ENCODE data around the gene KRTAP3-3.

The KRTAP3-3 gene

DNA sequence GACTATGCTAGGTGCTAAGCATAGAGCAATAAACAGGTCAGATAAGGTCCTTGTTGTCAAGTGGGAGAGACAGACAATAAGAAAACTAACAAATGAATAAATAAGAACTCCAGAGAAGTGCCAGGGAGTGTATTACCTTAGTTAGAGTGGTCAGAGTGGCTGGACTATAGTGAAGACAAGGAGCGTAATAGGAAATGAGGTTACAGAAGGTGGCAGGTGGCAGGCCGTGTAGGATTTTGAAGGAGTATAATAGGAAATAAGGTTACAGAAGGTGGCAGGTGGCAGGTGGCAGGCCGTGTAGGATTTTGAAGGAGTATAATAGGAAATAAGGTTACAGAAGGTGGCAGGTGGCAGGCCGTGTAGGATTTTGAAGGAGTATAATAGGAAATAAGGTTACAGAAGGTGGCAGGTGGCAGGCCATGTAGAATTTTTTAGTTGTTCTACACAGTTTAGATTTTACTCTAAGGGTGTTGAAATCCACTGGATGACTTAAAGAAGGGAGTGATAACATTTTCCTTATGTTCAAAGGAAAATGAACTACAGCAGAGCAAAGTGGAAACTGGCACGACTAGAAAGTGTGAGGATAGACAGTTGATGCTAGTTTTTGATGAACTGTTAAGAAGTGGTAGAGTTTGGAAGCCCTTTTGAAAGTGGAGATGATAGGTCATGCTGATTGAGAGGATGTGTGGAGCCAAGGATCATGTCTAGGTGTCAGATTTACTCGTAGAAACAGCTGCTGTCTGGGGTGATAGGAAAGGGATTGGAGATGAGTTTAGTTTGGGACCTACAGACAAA, 18.6 kb upstream of the KRTAP3-3 start:
- Histone ChIP-seq H2BK5ac (ENCODE audit: low read length) (no peak overlapping the region), H3K23ac (ENCODE audit: low read length) (no peak overlapping the region), H3K36me3 (ENCODE audit: control insufficient read depth, insufficient read depth, low read length) (no peaks in the 10 kb centered on the region), H3K79me1 (ENCODE audit: low read length) (no peaks in the 10 kb centered on the region), H3K4ac (ENCODE audit: low read depth, low read length) (no peak overlapping the region), H4K8ac (ENCODE audit: low read depth, low read length) (no peak overlapping the region), H3K4me3 (ENCODE audit: low read length) (no peak overlapping the region), H2BK15ac (replicated peaks; ENCODE audit: low read depth) (no peak overlapping the region), H3K9ac (ENCODE audit: low read length) (no peak overlapping the region), H3K18ac (ENCODE audit: low read length) (no peak overlapping the region), H3K27me3 (ENCODE audit: insufficient read depth, low read length, poor library complexity) (no peaks in the 10 kb centered on the region), H2AK5ac (ENCODE audit: low read length) (no peak overlapping the region), H3K79me2 (ENCODE audit: control insufficient read depth, insufficient read depth, low read length) (no peaks in the 10 kb centered on the region), H3K56ac (ENCODE audit: low read length) (no peak overlapping the region), H3K4me2 (ENCODE audit: low read length) (no peak overlapping the region), H4K5ac (ENCODE audit: low read length) (no peak overlapping the region), H2BK120ac (ENCODE audit: low read depth, low read length) (no peak overlapping the region), H3K27ac (ENCODE audit: low read depth, low read length) (no peak overlapping the region), H3K4me1 (ENCODE audit: control insufficient read depth, low read depth, low read length) (no peaks in the 10 kb centered on the region)
- WGBS (ENCODE audit: extremely low coverage, insufficient coverage, low lambda C conversion rate) = no CpG with 5 or more reads among the region's 6 CpGs
- no peak for DNase-seq

- H3K23ac ChIP-seq (ENCODE audit: low read length) = no peak overlapping the region
Observed at GRCh38 chr17:41010441-41010840, 16.5 kb upstream of the KRTAP3-3 start.

GRCh38 chr17:41009936-41010335, 16.0 kb upstream of the KRTAP3-3 start:
- no peak overlapping the region for H3K4me2 ChIP-seq (ENCODE audit: low read length)
- no peak overlapping the region for H3K4ac ChIP-seq (ENCODE audit: low read depth, low read length)
- H3K56ac ChIP-seq (ENCODE audit: low read length) = no peak overlapping the region
- H3K79me1 ChIP-seq (ENCODE audit: low read length) = no peaks in the 10 kb centered on the region
- no peak overlapping the region for H3K23ac ChIP-seq (ENCODE audit: low read length)
- no peaks in the 10 kb centered on the region for H3K36me3 ChIP-seq (ENCODE audit: control insufficient read depth, insufficient read depth, low read length)
- no peaks in the 10 kb centered on the region for H3K79me2 ChIP-seq (ENCODE audit: control insufficient read depth, insufficient read depth, low read length)
- H2BK5ac ChIP-seq (ENCODE audit: low read length) = no peak overlapping the region
- DNase-seq = no peak
- no peak overlapping the region for H4K8ac ChIP-seq (ENCODE audit: low read depth, low read length)
- no peak overlapping the region for H2BK15ac ChIP-seq (replicated peaks; ENCODE audit: low read depth)
- H4K5ac ChIP-seq (ENCODE audit: low read length) = no peak overlapping the region
- H3K9ac ChIP-seq (ENCODE audit: low read length) = no peak overlapping the region
- H3K4me3 ChIP-seq (ENCODE audit: low read length) = no peak overlapping the region
- H3K18ac ChIP-seq (ENCODE audit: low read length) = no peak overlapping the region
- H2AK5ac ChIP-seq (ENCODE audit: low read length) = no peak overlapping the region
- H3K27ac ChIP-seq (ENCODE audit: low read depth, low read length) = no peak overlapping the region
- no peaks in the 10 kb centered on the region for H3K27me3 ChIP-seq (ENCODE audit: insufficient read depth, low read length, poor library complexity)
- H2BK120ac ChIP-seq (ENCODE audit: low read depth, low read length) = no peak overlapping the region
- WGBS (ENCODE audit: extremely low coverage, insufficient coverage, low lambda C conversion rate) = no CpG with 5 or more reads among the region's 1 CpG
- no peaks in the 10 kb centered on the region for H3K4me1 ChIP-seq (ENCODE audit: control insufficient read depth, low read depth, low read length)

More at GRCh38 chr17:41010441-41010840, 16.5 kb upstream of the KRTAP3-3 start:
- H3K79me1 ChIP-seq (ENCODE audit: low read length) = no peaks in the 10 kb centered on the region
- H3K4ac ChIP-seq (ENCODE audit: low read depth, low read length) = no peak overlapping the region
- H3K18ac ChIP-seq (ENCODE audit: low read length) = no peak overlapping the region
- no peak overlapping the region for H2AK5ac ChIP-seq (ENCODE audit: low read length)
- no peak overlapping the region for H4K8ac ChIP-seq (ENCODE audit: low read depth, low read length)
- H2BK120ac ChIP-seq (ENCODE audit: low read depth, low read length) = no peak overlapping the region
- H3K79me2 ChIP-seq (ENCODE audit: control insufficient read depth, insufficient read depth, low read length) = no peaks in the 10 kb centered on the region
- no peaks in the 10 kb centered on the region for H3K4me1 ChIP-seq (ENCODE audit: control insufficient read depth, low read depth, low read length)
- no peak overlapping the region for H3K56ac ChIP-seq (ENCODE audit: low read length)
- no peak overlapping the region for H2BK15ac ChIP-seq (replicated peaks; ENCODE audit: low read depth)
- no peak overlapping the region for H2BK5ac ChIP-seq (ENCODE audit: low read length)
- no peaks in the 10 kb centered on the region for H3K36me3 ChIP-seq (ENCODE audit: control insufficient read depth, insufficient read depth, low read length)
- no peak overlapping the region for H3K4me2 ChIP-seq (ENCODE audit: low read length)
- no peak overlapping the region for H4K5ac ChIP-seq (ENCODE audit: low read length)
- H3K27me3 ChIP-seq (ENCODE audit: insufficient read depth, low read length, poor library complexity) = no peaks in the 10 kb centered on the region
- no peak overlapping the region for H3K9ac ChIP-seq (ENCODE audit: low read length)
- no peak for DNase-seq
- no peak overlapping the region for H3K27ac ChIP-seq (ENCODE audit: low read depth, low read length)
- H3K4me3 ChIP-seq (ENCODE audit: low read length) = no peak overlapping the region

GRCh38 chr17:41009301-41009760, 15.4 kb upstream of the KRTAP3-3 start:
- Histone ChIP-seq H2BK120ac (ENCODE audit: low read depth, low read length) (no peak overlapping the region), H3K4me2 (ENCODE audit: low read length) (no peak overlapping the region), H3K79me2 (ENCODE audit: control insufficient read depth, insufficient read depth, low read length) (no peaks in the 10 kb centered on the region), H3K9ac (ENCODE audit: low read length) (no peak overlapping the region), H4K5ac (ENCODE audit: low read length) (no peak overlapping the region), H2AK5ac (ENCODE audit: low read length) (no peak overlapping the region), H3K18ac (ENCODE audit: low read length) (no peak overlapping the region), H3K23ac (ENCODE audit: low read length) (no peak overlapping the region), H4K8ac (ENCODE audit: low read depth, low read length) (no peak overlapping the region), H3K36me3 (ENCODE audit: control insufficient read depth, insufficient read depth, low read length) (no peaks in the 10 kb centered on the region), H3K27me3 (ENCODE audit: insufficient read depth, low read length, poor library complexity) (no peaks in the 10 kb centered on the region), H3K4ac (ENCODE audit: low read depth, low read length) (no peak overlapping the region), H2BK5ac (ENCODE audit: low read length) (no peak overlapping the region), H3K56ac (ENCODE audit: low read length) (no peak overlapping the region), H2BK15ac (replicated peaks; ENCODE audit: low read depth) (no peak overlapping the region), H3K4me1 (ENCODE audit: control insufficient read depth, low read depth, low read length) (no peaks in the 10 kb centered on the region), H3K79me1 (ENCODE audit: low read length) (no peaks in the 10 kb centered on the region), H3K4me3 (ENCODE audit: low read length) (no peak overlapping the region), H3K27ac (ENCODE audit: low read depth, low read length) (no peak overlapping the region)
- no CpG with 5 or more reads among the region's 4 CpGs for WGBS (ENCODE audit: extremely low coverage, insufficient coverage, low lambda C conversion rate)
- DNase-seq = peak; percentile 67

- Histone ChIP-seq H4K8ac (ENCODE audit: low read depth, low read length) (no peak within 1 kb of the TSS), H2BK5ac (ENCODE audit: low read length) (no peak within 1 kb of the TSS), H3K27ac (ENCODE audit: low read depth, low read length) (no peak within 1 kb of the TSS), H3K79me2 (ENCODE audit: control insufficient read depth, insufficient read depth, low read length) (no peaks in the 10 kb centered on the region), H3K4me1 (ENCODE audit: control insufficient read depth, low read depth, low read length) (no peaks in the 10 kb centered on the region), H3K56ac (ENCODE audit: low read length) (no peak within 1 kb of the TSS), H2BK120ac (ENCODE audit: low read depth, low read length) (no peak within 1 kb of the TSS), H3K23ac (ENCODE audit: low read length) (no peak within 1 kb of the TSS), H2AK5ac (ENCODE audit: low read length) (no peak within 1 kb of the TSS), H3K4me3 (ENCODE audit: low read length) (no peak within 1 kb of the TSS), H3K9ac (ENCODE audit: low read length) (no peak within 1 kb of the TSS), H3K27me3 (ENCODE audit: insufficient read depth, low read length, poor library complexity) (no peaks in the 10 kb centered on the region), H2BK15ac (replicated peaks; ENCODE audit: low read depth) (no peak within 1 kb of the TSS), H4K5ac (ENCODE audit: low read length) (no peak within 1 kb of the TSS), H3K18ac (ENCODE audit: low read length) (no peak within 1 kb of the TSS), H3K4me2 (ENCODE audit: low read length) (no peak within 1 kb of the TSS), H3K4ac (ENCODE audit: low read depth, low read length) (no peak within 1 kb of the TSS), H3K79me1 (ENCODE audit: low read length) (no peaks in the 10 kb centered on the region), H3K36me3 (ENCODE audit: control insufficient read depth, insufficient read depth, low read length) (no peaks in the 10 kb centered on the region)
- DNase-seq = no peak
- no CpG with 5 or more reads among the region's 8 CpGs for WGBS (ENCODE audit: extremely low coverage, insufficient coverage, low lambda C conversion rate)
Observed at GRCh38 chr17:41008811-41009210, 14.8 kb upstream of the KRTAP3-3 start, which contains the start of gene KRTAP3-1. KRTAP3-1 (minus strand) TSS chr17:41009128; CDS start chr17:41009074, 54 bp downstream.

- H2BK5ac ChIP-seq (ENCODE audit: low read length) = no peak overlapping the region
- H4K8ac ChIP-seq (ENCODE audit: low read depth, low read length) = no peak overlapping the region
- no CpG with 5 or more reads among the region's 3 CpGs for WGBS (ENCODE audit: extremely low coverage, insufficient coverage, low lambda C conversion rate)
- H2BK120ac ChIP-seq (ENCODE audit: low read depth, low read length) = no peak overlapping the region
- H3K36me3 ChIP-seq (ENCODE audit: control insufficient read depth, insufficient read depth, low read length) = no peaks in the 10 kb centered on the region
- H2BK15ac ChIP-seq (replicated peaks; ENCODE audit: low read depth) = no peak overlapping the region
- H2AK5ac ChIP-seq (ENCODE audit: low read length) = no peak overlapping the region
- no peaks in the 10 kb centered on the region for H3K79me2 ChIP-seq (ENCODE audit: control insufficient read depth, insufficient read depth, low read length)
- no peak overlapping the region for H4K5ac ChIP-seq (ENCODE audit: low read length)
- no peak overlapping the region for H3K56ac ChIP-seq (ENCODE audit: low read length)
- H3K4me2 ChIP-seq (ENCODE audit: low read length) = no peak overlapping the region
- no peaks in the 10 kb centered on the region for H3K4me1 ChIP-seq (ENCODE audit: control insufficient read depth, low read depth, low read length)
- H3K23ac ChIP-seq (ENCODE audit: low read length) = no peak overlapping the region
- H3K27me3 ChIP-seq (ENCODE audit: insufficient read depth, low read length, poor library complexity) = no peaks in the 10 kb centered on the region
- no peak overlapping the region for H3K9ac ChIP-seq (ENCODE audit: low read length)
- no peak overlapping the region for H3K27ac ChIP-seq (ENCODE audit: low read depth, low read length)
- no peaks in the 10 kb centered on the region for H3K79me1 ChIP-seq (ENCODE audit: low read length)
- no peak overlapping the region for H3K4ac ChIP-seq (ENCODE audit: low read depth, low read length)
- DNase-seq = no peak
- H3K18ac ChIP-seq (ENCODE audit: low read length) = no peak overlapping the region
- no peak overlapping the region for H3K4me3 ChIP-seq (ENCODE audit: low read length)
Observed at GRCh38 chr17:41004397-41004796, 10.4 kb upstream of the KRTAP3-3 start.

All from mesendoderm (in vitro differentiated cells).